Stimulated activated CD8-positive, alpha-beta memory T cell treated with anti-CD3 and anti-CD28 coated beads, Interleukin-12 subunit alpha, Interleukin-12 subunit beta, amount 100 ng/mL, for 4 hours (primary cell): ENCODE data around the gene ETS1.

ENCODE experiments used
- DNase-seq: peaks from one replicate; pipeline ENCODE4 v3.0.0-alpha.2; 2020; ENCODE audit warnings: low read depth

Gene ETS1

GRCh38 chr11:128517451-128518230 lies 69.7 kb downstream of the ETS1 start:
- no peak for DNase-seq

- DNase-seq: no peak
Measured at GRCh38 chr11:128516886-128517285, 70.5 kb downstream of the ETS1 start.

- DNase-seq: no peak
Measured at GRCh38 chr11:128515826-128516778, 71.3 kb downstream of the ETS1 start.

- DNase-seq: no peak
Measured at GRCh38 chr11:128515086-128515485, 72.3 kb downstream of the ETS1 start.

GRCh38 chr11:128513915-128514681 lies 73.3 kb downstream of the ETS1 start:
- no peak for DNase-seq

- no peak for DNase-seq
Measured at GRCh38 chr11:128512474-128512996, 74.8 kb downstream of the ETS1 start.

- DNase-seq: no peak
Measured at GRCh38 chr11:128511712-128512111, 75.6 kb downstream of the ETS1 start.

- DNase-seq: no peak
Measured at GRCh38 chr11:128509621-128510389, 77.6 kb downstream of the ETS1 start.

- no peak for DNase-seq
Measured at GRCh38 chr11:128508770-128509510, 78.4 kb downstream of the ETS1 start.

- no peak for DNase-seq
Measured at GRCh38 chr11:128507936-128508335, 79.4 kb downstream of the ETS1 start.

- DNase-seq: no peak
Measured at GRCh38 chr11:128506999-128507611, 80.3 kb downstream of the ETS1 start.

- no peak for DNase-seq
Measured at GRCh38 chr11:128506356-128506755, 81.0 kb downstream of the ETS1 start.

- no peak for DNase-seq
Measured at GRCh38 chr11:128505449-128506065, 81.8 kb downstream of the ETS1 start.

GRCh38 chr11:128504486-128504885 lies 82.9 kb downstream of the ETS1 start:
- no peak for DNase-seq

- DNase-seq: no peak
Measured at GRCh38 chr11:128503245-128503991, 83.9 kb downstream of the ETS1 start.

- DNase-seq: no peak
Measured at GRCh38 chr11:128502726-128503125, 84.6 kb downstream of the ETS1 start.

- no peak for DNase-seq
Measured at GRCh38 chr11:128501632-128502549, 85.5 kb downstream of the ETS1 start.

- DNase-seq: no peak
Measured at GRCh38 chr11:128501008-128501407, 86.3 kb downstream of the ETS1 start.
